ENCODE measurements around the gene FBXO44.

DNA sequence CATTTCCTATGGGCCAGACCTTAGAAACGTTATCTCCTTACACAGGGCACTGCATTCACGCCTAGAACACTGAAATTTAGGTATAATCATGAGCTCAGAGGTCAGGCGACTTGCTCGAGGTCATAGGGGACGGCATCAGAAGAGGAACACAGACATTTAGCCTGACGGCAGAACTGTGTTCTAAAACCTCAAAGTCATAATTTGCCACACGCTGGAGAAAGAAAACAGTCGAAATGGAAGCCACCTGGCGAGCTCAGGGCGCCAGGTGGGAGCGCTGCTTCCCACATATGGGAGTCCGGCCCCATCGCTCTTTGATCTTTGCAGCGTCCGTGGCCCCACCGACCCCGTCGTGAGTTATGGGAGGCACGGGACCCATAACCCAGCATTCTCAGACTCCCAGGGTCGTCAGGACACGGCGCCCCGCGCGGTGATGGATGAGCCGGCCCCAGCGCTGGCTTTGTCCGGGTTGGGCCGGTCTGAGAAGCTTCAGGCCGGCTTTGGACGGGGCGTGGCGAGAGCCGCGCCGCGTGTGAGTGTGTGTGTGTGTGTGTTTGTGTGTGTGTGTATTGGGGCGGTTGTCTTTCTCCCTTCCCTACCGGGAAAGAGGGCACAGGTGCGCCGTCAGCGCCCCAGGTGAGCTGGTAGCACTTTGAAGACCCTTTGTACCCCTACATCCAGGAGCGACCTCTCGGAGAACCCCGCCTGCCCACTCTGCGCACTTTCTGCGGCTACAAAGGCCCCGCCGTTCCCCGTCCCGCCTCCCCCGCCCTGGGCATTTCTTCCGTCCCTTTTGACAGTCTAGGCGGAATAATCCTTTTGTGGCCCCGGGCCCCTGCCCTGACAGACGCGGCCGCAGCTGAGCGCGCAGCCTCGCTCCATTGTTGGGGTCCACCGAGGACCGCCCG is 36.0 kb downstream of the FBXO44 start:
- TF ChIP-seq, protein P1, sequence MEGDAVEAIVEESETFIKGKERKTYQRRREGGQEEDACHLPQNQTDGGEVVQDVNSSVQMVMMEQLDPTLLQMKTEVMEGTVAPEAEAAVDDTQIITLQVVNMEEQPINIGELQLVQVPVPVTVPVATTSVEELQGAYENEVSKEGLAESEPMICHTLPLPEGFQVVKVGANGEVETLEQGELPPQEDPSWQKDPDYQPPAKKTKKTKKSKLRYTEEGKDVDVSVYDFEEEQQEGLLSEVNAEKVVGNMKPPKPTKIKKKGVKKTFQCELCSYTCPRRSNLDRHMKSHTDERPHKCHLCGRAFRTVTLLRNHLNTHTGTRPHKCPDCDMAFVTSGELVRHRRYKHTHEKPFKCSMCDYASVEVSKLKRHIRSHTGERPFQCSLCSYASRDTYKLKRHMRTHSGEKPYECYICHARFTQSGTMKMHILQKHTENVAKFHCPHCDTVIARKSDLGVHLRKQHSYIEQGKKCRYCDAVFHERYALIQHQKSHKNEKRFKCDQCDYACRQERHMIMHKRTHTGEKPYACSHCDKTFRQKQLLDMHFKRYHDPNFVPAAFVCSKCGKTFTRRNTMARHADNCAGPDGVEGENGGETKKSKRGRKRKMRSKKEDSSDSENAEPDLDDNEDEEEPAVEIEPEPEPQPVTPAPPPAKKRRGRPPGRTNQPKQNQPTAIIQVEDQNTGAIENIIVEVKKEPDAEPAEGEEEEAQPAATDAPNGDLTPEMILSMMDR (IDR thresholded peaks at IDR 0.05; ENCODE audit: borderline replicate concordance, extremely low read depth, low read length, poor library complexity, severe bottlenecking), result no peak
- peak; percentile 57 for TF ChIP-seq EZH2 (IDR thresholded peaks at IDR 0.05; ENCODE audit: borderline replicate concordance, low read depth, low read length, severe bottlenecking)
